HL-60 (cell line): ENCODE data around the gene MTCL1.

Source experiments
- CTCF ChIP-seq: IDR thresholded peaks from one replicate; pipeline ENCODE4 v1.5.1; 2011; ENCODE audit warnings: low read length, control low read depth, inconsistent platforms; ENCODE audit not compliant: insufficient read depth
- REST ChIP-seq: IDR thresholded peaks from 2 replicates; pipeline ENCODE4 v1.6.1; 2012; ENCODE audit warnings: low read depth; ENCODE audit not compliant: insufficient replicate concordance

- TF ChIP-seq CTCF: no peak
- no peak for TF ChIP-seq REST
Measured at GRCh38 chr18:8778824-8779223, 73.5 kb downstream of the MTCL1 start.
